Kidney capillary endothelial cell (primary cell): ENCODE measurements around the gene FNDC3B.

Source experiments
- DNase-seq: peaks from one replicate; pipeline ENCODE4 v3.0.0-alpha.2; 2018; ENCODE audit warnings: low spot score

The FNDC3B gene

DNA sequence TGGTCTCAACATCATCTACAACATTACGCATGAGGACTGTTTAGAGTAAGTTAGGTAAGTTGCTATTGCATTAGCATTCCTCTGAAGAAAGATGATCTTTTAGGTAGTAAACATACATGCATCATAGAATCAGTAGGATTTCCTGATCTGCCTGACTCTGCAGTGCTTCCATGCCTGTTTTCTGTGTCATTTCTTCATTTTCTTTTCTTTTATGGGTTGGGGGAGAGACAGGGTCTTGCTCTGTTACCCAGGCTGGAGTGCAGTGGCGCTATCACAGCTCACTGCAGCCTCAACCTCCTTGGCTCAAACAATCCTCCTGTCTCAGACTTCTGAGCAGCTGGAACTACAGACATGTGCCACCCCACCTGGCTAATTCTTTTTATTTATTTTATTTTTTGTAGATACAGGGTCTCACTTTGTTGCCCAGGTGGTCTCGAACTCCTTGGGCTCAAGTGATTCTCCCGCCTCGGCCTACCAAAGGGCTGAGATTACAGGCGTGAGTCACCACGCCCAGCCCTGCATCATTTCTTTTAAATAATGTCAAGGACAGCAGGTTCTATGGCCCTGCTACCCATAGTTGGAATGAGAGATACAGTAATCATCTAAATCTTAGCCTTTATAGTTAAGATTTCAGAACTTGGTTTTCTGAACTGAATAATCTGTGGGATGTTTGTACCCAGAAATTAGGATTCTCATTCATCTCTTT, 224.6 kb downstream of the FNDC3B start:
- DNase-seq = no peak

DNA sequence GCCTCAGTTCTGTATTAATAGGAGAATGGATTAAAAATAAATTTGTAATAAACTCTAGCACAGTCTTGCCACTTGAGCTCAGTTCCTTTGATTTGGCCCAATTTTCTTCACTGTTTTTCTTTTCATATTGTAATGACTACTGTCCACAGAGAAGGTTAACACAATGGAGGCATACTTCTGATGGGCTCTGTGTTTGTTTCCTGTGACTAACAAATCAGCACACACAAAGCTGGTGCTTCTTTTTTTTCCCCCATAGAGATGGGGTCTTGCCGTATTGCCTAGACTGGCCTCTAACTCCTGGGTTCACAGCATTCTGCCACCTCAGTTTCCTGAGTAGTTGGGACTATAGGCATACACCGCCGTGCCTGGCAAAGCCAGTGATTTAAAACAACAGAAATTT, 226.7 kb downstream of the FNDC3B start:
- DNase-seq = no peak

DNA sequence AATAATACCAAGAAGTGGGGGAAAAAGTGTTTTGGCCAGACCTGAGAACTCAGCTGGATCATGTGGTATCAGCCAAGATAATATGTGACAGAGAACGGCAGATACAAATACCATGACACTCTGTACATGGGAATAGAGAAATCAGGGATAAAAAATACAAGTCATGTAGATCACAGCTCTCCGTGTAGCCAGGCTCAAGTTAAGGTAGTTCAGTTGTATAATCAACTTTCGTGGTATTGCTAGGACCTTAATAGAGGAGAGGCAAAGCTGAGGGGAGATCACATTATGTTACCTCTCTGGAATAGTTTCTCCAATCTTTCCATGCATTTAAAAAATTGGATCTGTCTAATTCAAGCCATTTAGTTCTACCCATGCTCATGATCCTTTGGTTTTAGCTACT, 229.0 kb downstream of the FNDC3B start:
- no peak for DNase-seq

DNA sequence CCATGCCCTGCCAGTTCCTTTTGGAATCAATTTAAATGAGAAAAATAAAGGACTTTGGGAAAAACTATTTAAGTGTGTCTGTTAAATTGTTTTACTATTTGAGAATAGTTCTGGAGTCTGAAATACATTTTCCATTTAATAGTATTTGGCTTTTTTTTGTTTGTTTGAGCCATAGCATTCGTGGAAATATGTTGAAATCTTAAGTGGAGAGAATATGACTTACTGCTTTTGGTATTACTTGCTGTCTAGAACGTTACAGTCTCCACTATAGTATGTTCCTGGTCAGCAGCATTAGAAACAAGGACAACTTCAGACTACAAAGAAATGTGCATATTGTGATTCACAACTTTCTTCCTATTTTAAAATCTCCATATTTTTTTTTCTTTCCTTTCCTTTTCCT, 229.5 kb downstream of the FNDC3B start:
- DNase-seq = no peak

DNA sequence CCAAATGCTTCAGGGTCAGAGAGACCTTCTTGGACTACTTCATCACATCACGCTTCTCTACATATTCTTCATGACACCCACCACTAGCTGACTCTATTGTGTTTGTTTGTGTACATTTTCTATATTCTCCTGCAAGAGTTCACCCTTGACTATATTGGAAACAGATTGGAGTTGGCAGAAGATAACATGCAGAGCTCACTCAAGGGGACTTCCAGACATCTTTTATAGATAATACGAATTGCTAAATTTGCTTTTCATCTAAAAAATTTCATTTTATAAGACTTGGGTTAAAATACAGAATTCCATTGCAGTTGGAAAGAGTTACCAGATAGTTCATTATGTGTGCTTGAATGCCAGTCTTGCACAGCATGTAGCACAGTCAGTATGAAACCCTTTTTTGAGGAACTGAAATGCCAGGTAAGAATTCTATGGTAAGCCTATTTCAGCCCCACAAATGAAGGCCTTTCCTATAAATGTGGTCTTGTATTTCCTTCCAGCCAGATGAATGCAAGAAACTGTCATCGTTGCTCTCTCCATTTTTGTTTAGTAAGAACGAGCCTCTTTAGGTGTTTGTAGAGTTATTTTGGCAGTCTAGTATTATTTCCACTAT, 231.3 kb downstream of the FNDC3B start:
- no peak for DNase-seq

DNA sequence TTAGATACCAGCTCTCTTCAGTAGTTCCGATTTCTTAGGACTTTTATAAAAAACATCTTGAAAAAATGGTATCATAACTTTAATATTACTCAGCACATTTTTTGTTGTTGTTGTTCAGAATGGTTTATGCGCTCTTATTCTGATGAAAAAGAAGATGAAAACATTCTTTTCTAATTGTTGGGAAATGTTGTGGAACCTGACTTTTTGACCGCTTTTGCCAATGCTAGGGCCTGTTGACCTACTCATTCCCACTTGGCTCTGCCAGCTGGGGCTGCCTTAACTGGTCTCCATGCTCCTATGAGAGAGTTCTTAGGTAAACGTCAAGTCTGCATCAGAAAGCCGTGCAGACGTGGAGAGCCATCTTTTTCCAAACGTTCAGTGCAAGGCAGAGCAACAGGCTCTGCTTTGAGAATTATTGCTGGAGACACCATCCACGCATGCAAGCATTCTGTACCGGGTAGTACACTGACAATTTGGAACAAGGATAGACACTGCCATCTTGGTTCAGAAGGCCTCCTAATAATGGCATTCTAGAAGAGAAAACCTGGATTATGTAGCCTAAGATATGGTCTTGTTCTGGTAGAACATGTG, 232.1 kb downstream of the FNDC3B start:
- DNase-seq = no peak

DNA sequence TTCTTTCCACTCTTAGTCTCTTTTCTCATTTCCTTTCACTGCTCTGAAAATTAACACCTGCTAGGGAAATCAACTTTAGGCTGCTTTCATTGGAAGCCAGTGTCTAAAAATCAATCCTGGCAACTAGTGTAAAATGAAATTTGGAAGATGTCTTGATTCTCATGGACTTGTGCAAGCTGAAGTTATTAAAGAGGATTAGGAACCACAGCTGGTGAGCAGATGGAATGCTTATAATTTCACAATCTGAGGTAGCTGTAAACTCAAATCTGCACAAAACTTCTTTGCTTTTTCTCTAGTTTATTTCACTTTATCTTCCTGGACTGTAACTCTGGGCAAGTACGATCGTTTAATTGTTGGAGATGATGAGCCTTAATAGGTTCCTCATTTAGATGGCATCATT, 233.3 kb downstream of the FNDC3B start:
- DNase-seq = no peak

DNA sequence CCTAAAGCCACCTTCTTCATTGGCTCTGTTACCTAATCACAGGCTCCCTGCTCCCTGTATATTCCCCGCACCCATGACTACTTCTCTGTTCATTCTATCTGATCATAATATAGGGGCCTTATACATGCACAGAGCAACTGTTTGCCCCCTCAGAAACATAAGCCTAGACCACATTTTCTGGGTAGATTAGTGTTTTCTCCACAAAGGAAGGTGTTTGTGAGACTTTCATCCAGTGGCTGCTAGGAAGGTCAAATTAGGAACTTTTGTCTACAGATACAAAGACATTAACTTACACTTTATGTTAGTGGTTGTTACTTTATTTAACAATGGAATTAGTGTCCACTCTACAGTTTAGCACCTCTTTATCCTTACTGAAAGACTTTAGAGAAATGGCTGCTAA, 234.0 kb downstream of the FNDC3B start:
- no peak for DNase-seq

DNA sequence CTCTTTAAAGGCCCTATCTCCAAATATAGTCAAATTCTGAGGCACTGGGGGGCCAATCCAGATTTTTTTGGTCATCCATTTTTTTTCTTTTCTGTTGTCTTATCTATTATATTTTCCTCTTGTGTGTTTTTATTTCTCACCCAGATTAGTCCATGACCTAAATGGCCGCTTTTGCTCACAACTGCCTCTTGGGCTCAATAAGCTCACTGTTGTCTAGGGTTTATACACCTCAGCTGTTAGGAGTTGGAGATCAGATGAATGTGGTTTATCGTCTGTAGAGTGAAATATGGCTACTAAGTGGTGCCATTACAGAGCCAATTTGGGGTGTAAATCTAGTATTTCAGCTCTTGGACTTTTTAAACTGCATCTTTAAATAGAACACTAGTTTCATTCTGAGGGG, 235.5 kb downstream of the FNDC3B start:
- no peak for DNase-seq

DNA sequence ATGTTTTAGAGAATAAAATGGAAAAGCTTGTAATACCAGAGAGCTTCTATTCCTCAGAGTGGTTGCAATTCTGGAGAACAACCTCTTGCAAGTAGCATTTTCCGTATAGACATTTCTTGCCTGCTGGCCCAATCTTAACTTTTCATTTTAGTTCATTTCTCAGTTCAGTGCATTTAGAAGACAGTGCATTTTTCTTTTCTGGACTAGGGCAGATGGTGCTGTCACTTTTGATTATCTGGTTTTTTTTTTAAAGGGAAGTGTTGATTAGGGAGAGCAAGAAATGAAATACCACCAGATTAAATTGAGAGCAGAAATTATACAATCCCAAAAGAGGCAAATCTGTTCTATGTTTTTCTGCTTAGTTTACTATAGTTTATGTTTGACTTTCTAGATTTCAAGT, 236.2 kb downstream of the FNDC3B start:
- DNase-seq = no peak

DNA sequence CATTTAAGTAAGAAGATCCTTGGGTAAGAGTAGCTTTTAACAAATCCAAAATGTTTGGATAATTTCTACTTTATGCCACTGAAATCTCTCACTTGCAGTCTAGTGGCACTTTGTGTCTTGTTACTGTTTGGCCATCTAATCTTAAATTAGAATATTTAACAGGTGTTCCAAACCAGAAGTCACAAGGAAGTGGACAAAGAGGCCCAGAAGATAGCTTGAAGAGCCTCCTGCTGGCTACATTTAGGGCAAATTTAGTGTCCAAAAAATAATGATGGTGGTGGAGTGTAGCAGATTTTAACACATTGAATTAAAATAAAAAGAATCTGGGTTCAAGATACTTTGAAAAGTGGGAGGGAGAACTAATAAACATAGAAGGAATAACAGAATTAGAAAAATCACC, 236.7 kb downstream of the FNDC3B start:
- DNase-seq = no peak

DNA sequence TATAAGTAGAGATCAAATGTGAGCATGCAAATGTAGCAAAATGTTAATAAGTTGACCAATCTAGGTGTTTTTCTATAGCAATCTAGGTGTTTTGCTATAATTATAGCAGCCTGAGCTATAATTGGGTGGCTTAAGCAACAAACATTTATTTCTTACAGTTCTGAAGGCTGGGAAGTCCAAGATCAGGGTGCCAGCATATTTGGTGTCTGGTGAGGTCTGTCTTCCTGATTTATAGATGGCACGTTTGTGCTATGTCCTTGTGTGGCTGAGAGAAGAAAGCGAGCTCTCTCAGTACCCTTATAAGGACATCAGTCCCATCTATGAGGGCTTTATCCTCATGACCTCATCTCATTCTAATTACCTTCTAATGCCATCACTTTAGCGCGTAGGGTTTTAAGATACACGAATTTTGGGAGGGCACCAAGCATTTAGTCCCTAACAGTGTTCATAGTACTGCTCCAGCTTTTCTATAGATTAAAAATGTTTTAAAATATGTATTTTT, 237.8 kb downstream of the FNDC3B start:
- DNase-seq = no peak

DNA sequence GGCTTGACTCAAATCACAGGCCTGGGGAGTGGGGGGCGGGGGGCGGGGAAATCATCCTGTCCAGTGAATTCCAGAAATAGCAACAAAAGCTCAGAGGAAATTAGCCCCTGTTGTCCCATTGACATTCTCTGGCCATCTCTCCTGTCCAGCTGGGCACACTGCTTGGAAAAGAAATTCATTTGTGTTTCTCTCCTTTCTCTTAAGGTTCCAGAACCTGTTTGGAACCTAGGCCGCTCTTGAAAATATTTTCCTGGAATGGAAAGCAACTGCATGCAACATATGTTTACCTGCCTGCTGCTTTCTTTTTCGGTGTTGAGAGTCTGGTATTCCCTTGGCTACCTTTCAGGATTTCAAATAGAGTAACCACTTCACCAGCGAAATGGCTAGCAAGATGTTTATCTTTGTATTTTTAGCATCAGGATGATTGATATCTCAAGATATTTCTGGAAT, 239.8 kb downstream of the FNDC3B start:
- no peak for DNase-seq

DNA sequence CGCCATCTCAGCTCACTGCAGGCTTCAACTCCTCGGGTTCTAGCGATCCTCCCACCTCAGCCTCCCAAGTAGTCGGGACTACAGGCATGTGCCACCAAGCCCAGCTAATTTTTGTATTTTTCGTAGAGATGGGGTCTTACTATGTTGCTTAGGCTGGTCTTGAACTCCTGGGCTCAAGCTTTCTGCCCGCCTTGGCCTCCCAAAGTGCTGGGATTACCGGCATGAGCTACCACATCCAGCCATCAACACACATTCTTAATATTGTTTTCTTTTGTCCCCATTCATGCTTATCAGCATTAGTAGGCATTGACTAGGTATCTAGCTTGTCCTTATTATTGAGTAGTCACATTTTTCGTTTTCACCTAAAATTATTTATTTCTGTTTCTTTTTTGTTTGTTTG, 240.6 kb downstream of the FNDC3B start:
- DNase-seq = no peak

DNA sequence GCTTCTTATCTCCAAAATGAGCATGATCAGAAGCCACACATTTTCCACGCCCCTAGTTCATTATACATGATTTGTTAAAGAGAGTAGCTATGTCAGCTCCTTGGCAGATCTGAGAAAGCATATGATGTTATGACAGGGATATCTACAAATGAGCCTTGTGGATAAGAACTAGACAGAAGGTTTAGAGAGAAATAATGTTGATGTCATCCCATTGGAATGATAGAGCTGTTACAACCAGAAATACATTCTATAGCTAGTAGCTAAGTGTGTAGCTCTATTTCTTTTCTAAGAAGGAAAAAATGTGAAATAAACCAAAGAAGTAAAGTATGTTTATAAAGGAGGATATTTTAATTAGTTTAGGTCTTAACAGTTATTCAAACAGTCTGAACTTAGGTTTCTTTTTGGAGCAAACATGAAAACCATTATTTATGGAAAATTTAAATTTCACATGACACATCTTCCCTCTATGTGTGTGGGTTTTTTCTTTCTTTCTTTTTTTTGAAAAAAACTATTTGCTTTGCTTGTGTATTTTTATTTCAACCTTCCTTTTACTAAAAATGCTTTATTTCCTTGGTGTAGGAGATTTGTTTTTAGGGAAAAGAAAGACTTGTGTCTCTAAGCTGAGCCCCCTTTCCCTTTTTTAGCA, 241.2 kb downstream of the FNDC3B start:
- DNase-seq = no peak

DNA sequence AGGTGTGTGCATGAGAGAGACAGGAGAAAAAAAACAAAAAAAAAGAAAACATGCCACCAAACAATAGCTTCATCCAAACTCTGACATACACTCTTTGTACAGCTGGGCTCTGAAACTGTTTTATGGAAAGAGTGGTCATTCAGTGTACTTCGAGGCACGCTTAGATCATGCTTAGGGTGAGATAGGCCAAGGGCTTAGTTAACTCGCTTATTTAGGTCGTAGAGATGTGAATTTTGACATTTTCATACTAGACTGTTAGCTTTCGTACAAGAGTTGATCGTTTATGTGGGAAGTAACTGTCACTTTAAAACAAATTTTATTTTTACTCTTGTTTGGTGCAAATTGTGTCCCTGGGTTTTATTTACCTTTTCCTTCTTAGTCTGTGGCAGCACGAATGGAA, 242.5 kb downstream of the FNDC3B start:
- DNase-seq = no peak

DNA sequence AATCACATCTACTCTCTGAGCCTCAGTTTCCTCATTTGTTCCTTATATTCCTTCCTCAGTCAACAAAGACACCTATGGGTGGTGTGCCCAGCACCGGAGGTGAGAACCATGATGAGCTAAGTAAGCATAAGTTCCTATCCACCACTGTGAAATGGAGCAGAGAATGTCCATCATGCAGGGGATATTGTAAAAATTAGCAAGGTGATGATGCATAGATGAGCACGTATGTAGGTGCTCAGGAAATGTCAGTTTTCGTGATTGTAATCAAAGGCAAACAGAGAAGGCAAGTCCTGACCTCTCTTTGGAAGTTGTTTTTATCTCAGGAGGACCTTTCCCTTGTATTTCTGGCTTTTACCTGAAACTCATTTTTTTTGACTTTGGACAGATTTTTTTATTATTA, 243.5 kb downstream of the FNDC3B start:
- DNase-seq = no peak

DNA sequence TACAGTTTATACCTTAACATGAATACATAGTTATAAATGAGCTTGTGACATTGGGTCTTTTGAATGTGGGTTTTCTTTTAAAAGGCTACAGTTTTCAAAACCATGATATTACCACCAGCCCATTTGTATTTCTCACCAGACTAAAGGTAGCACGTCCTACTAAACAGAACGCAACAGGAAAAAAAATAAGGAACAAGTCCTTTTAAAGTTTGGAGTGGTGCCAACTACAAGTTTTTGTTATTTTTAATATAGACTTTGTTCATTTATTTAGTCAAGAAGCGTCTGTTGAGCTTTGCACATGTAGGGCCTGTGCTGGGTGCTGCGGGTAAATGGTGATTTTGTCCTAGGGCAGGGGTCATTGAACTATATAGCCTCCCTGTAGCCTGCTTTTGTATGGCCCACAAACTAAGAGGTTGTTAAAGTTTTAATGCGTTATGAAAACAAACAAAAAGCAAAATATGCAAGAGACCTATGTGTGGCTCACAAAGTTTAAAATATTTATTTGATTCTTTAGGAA, 244.5 kb downstream of the FNDC3B start:
- DNase-seq = no peak

DNA sequence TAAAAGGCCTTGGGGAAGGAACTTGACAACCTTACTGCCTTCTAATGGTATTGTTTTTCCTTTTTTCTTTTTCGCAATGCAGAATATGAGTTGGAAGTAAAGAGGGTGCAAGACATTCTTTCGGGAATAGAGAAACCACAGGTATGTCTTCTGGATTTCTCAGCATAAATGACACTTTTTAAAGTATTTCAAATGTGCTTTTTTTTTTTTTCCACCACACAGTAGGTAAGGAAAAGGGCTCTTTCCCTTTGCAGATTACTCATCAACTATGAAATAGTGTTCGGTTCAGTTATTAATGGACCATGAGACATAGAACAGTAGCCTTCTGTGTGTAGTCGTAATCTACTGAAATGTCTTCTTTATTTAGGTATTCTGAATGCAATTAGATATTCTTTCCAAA, 246.5 kb downstream of the FNDC3B start:
- DNase-seq = no peak

DNA sequence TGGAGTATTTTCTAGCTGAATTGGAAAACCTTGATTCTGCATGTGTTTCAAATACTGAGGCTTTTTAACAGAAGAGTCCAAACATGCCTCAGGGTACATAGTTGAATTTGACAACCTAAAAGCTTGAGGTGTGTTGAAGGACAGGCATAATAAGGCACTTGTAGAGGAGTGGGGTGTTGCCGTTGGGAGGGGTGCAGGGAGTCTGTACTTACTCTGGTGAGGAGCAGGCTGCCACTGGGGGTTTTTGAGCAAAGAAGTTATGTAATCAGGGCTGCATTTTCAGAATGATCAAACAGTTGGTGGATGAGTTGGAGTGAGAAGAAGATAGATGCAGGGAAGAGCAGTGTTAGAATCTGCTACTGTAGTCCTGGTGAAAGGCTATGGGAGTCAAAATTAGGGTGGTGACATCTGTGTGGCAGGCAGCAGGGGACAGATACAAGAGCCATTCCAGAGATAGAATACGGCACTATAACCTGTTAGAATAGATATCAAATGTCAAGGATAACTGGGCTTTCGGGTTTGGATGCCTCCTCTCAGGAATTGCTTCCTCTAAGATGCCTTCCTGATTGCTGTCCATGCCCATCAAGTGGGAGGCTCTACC, 247.3 kb downstream of the FNDC3B start:
- DNase-seq = no peak

DNA sequence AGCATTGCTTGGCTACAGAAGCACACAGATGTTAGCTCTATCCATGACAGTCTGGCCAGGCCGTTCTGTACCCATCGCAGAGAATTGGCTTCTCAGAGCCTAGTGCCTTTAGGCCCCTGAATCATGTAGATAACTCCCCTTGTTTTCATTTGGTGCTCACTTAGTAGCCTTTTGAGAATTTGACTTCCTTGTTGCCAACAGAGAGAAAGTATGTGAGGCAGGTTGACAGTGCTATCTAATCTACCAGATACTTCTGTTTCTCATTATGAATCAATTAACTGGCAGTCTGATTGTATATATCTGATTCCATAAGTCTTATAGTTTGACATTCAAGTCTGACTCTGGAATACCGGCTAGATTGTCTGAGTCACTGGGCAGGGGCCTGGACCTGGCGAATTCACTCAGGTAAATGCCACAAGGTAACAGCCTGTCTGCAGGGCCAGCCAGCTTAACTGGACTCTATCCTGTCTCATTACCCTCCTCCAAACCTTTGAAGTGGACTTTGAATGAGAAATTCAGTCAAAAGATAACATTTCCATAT, 248.6 kb downstream of the FNDC3B start:
- no peak for DNase-seq

DNA sequence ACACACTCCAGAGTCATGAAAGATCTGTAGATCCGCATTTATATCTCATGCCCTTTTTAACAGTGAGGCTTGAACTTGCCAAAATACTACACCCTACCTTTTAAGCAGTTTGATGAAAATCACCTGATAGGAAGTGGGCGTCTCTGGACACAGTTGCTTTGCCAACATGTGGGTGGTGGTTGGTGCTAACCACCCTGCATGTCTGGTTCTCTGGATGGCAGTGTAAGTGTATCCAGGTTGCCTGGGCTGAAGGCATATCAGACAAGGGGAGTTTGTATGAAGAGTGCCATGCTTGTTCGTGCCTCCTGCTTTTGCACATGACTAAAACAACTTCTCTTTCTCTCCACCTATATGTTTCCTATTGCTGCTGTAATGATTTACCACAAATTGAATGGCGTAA, 249.3 kb downstream of the FNDC3B start:
- no peak for DNase-seq
